8988T (cell line): ENCODE results near the gene NMT1.
"Not testable (repeated sequence)": the region's sequence is repeated elsewhere in the genome, so short reads cannot be mapped to it uniquely, and the experiment has no call there.

Source experiments
- DNase-seq: peaks from one replicate; pipeline ENCODE4 v3.0.0; 2011

Gene NMT1

DNA sequence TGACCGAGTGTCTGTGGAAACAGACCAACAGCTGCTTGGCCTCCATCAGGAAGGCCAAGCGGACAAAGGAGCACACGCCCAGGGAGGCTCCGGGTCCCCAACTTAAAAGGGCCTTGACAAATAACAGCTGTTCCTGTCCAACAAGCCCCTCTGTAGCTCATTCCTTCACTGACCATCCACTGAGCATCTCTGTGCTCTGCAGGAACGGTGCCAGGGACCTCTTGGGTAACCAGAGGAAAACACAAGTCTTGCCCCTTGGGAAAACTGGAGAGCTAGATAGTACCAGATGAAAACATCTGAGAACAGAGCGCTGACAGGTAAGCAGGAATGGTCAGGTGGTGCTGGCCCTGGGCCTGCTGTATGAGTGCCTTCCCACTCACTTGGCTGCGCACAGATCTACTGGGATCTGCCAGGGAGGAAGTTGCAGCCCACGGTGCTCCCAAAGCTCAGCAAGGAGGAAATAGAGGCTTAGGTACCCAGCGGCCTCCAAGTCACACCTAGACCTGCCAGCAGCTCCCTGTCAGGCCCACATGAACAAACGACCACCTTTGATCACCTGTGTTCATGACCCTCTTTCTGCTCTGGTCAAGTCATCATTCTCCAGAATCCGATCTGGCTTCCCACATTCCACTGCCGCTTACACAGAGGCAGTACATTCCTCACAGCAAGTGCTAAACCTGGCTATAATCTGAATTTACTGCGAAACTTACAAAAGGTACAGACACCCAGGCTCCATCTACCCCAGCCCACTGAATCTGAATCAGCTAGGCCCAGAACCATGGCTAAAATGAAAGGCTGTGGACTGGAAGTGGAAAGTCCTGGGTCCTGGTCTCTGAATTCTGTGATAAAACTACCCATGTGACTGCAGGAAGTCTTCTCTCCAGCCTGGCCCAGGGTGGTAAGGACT lies 22.1 kb upstream of the NMT1 start:
- no peak for DNase-seq

DNA sequence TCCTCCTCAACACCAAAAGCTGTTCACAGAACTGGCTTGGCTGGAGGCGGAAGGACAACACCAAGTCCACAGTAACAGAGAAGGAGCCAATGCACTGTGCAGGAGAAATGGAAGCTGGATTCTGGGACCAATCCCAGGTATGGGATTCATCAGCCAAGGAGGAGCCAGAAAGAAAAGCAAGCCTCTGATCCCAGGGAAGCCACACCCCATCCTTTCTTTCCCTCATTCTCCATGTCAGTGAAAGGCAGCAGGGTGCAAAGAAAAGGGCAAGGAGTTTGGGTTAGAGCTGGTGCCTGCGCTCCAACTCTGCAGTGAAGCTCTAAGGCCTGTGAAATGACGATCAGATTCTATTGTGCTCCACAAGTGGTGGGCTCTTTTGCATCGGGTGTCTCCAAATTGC lies 20.7 kb upstream of the NMT1 start:
- no peak for DNase-seq

GRCh38 chr17:45042346-45043120 lies 18.6 kb upstream of the NMT1 start:
- no peak for DNase-seq

GRCh38 chr17:45043813-45044540 lies 17.1 kb upstream of the NMT1 start:
- no peak for DNase-seq

GRCh38 chr17:45046537-45047125 lies 14.5 kb upstream of the NMT1 start:
- no peak for DNase-seq

DNA sequence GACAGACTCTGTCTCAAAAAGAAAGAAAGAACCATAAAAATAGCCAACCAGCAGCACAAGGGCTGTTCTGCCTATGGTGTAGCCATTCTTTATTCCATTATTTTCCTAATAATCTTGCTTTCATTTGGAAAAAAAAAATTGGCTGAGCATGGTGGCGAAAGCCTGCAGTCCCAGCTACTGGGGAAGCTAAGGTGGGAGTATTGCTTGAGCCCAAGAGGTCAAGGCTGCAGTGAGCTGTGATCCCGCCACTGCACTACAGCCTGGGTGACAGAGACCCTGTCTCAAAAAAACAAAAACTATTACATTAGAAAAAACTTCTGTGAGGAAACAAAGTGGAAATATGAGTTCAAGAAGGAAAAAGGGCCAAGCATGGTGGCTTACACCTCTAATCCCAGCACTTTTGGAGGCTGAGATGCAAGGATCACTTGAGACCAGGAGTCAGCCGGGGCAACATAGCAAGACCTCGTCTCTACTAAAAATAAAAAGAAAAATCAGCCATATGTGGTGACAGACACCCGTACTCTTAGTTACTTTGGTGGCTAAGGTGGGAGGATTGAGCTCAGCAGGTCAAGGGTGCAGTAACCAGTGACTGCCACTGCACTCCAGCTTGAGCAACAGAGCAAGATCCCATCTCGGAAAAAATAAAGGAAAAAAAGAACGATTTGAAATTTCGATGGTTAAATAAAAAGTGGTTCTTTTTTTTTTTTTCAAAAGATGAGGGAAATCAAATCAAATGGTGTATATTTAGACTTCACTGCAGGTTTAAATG lies 12.1 kb upstream of the NMT1 start:
- no peak for DNase-seq

DNA sequence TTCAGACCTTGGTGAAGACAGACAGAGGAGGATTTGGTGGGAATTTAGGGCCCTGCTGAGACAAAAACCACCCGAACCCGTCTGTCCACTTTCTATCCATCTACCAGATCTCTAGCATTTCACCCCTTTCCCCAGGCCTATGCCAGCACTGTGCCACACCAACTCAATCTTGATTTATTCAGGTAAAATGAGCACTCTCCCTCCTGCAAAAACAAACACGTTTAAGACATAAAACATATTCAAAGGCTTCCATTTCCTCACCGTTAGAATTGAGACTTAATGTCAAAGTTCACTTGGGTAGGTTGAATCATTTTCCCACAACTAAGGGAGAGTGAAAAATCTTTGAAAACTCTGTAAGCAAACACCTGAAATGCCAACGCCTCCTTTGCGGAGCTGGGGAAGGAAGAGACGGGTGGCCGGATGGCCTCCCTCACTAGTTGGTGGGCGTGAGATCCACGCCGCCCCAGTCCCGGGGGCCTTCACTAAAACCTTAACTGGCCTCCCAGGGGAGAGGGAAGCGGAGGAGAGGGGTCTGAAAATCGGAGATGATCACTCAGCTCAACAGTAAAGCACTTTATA lies 10.5 kb upstream of the NMT1 start:
- no peak for DNase-seq

GRCh38 chr17:45051060-45051719 lies 9.9 kb upstream of the NMT1 start, which contains the start of gene DCAKD:
Gene DCAKD (minus strand): TSS chr17:45051632. CDS start chr17:45034885, 16,747 bp downstream.
- DNase-seq: peak; percentile 68

GRCh38 chr17:45051720-45052051 lies 9.4 kb upstream of the NMT1 start:
- not testable (repeated sequence) for DNase-seq

DNA sequence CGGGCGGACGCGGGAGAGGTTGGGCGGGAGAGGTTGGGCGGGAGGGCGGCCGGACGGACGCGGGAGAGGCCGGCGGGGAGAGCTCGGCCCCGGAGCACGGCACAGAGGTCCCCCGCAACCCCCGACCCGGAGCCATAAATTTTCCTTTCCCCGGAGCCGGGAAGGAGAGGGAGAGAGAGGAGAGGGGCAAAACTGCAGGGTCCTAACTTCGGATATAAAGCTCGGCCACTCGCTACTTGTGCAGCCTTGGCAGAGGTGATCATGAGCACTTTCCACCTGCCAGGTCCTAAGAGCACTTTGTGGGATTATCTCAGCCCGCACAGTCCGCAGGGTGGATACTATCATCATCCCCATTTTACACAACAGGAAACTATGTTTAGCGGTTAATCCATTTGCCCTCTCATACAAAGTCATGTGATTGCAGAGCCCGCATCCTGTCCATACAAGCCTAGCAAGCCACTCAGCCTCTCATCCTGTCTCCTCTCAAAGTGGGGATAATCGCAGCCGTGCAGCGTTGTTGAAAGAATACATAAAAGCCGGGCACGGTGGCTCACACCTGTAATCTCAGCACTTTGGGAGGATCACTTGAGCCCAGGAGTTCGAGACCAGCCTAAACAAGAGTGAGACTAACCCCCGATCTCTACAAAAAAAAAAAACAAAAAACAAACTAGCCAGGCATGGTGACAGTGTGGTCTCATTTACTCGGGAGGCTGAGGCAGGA lies 8.9 kb upstream of the NMT1 start:
- DNase-seq: no peak

DNA sequence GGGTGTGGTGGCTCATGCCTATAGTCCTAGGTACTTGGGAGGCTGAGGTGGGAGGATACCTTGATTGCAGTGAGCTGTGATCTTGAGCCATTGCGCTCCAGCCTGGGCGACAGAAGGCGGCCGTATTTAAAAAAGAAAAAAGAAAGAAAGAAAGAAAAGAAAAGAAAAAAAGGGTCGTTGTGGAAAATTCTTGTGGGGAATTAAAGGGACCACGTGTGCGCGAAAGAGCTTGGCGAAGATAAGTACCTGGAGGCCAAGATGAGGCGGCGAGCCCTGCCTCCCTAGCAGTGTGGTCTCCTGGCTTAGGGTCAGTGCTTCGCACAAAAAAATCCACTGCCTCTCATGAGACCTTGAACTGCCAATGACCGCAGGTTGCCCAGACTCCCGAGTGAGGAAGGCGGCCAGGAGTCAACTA lies 728 bp upstream of the NMT1 start:
- no peak for DNase-seq

DNA sequence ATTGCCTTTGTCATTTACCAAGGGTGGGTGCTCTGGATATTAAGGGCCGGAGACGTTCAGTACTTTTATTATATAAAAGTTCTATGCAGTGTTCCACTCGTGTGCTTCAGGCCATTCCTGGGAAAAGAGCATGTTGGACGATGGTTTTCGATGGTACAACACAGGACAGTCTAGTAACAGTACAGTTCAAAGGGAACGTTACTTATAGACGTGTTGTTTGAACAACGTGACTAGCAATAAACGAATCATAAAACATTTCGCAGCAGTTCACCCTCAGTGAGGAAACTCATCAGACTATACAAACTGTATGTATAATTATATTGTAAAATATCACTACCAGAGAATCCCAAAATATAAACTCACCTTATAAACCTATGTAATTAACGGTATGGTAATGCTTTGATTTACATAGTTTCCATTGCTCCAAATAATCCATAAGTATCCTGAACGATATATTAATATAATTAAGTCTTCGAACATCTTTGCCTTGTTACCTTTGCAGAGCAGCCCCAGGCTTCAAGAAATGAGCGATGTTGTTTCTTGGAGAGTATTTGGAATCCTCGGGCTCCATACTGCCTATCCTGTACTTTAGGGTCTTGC lies 589 bp downstream of the NMT1 start:
- no peak for DNase-seq

GRCh38 chr17:45063198-45063597 lies 2.1 kb downstream of the NMT1 start:
- no peak for DNase-seq

GRCh38 chr17:45067637-45068036 lies 6.5 kb downstream of the NMT1 start:
- DNase-seq: no peak

- no peak for DNase-seq
These were observed 8.9 kb downstream of the NMT1 start for GRCh38 chr17:45070001-45070400.

DNA sequence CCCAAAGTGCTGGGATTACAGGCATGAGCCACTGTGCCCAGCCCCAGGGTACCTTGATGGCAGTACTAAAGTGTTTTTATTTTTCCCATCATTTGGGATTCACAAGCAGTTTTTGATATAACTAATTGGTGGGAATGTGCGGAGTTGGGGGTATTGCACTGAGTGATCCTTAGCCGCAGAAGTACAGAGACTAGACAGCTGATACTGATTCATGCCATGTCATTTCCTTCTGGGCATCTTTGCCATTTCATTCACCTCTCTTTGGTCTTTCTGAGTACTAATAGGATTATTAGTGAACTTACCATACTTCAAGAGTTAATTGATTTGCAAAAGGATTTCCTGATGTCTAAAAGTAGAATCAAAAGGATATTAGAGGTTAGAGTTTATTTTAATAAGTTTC lies 9.7 kb downstream of the NMT1 start:
- DNase-seq: no peak

DNA sequence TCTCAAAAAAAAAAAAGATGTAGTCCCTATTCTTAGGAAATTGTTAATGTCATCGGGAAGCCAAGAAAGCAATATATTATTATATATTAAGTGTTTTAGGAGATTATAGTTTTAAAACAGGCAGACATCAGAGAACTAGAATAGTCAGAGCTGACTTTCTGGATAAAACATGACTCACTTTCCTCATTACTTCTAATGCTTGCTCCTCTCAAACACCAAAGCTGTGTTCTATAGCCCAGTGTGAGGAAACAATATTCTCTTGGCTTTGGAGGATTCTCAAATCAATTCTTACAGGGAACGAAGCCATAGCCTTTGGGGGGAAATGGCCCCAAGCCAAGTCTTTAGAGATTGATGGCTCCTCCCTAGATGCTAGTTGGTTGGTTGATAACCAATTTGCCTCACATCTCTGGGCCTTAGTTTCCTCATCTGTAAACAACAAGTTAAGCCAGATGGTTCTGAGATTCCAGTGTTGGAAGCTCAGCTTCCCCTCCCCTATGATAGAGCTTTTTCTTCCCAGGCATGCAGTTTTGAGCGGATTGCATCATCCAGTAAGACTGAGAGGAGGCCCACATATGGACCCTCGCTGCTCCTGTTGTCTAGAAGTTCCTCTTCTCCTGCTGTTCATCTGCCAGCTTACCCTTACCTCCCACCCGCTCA lies 12.4 kb downstream of the NMT1 start:
- no peak for DNase-seq

DNA sequence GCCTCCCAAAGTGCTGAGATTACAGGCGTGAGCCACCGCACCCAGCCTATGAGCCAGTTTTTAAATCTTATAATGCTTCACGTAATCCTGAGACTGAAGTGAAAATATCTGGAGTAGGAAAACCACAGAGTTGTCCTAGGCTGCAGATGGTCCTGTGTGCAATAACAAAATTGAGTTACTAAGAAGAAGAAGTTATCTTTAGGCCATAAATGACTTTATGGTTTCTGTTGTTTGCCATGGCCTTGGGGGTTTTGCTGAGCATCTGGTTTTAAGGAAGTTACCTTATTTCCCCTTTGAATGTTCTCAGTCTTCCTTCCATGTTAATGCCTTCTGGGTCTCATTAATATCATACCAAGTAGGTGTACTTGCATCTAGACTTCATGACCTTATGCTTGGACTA lies 16.5 kb downstream of the NMT1 start:
- no peak for DNase-seq

DNA sequence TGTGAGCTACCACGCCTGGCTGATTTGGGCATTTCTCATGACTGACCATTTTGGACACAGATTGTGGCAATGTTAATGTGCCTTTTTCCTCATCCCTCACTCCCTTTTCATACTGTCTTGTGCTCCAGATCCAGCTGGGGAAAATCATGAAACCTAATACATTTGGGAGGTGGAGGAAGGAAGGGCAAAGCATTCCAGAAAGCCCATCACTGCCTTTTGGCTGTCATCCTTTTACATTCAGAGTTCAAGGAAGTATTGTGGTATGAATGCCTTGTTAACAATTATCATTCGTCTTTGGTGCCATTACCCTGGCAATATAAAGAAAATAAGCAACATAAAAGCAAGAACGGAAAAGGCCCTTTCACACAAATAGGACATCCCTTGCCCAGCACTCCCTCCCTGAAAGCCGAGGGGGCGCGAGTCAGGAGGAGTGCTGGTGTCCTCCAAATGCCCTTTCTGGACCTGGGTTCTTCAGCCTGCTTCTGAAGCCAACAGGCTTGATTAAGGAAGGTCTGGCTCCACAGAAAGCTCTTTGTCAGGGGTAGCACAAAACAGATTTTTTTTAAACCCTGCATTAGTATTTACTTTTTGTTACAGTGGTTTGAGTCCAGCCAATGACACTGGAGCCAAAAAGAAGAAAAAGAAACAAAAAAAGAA lies 20.1 kb downstream of the NMT1 start:
- no peak for DNase-seq
